PC-9 (cell line): Measurements from ENCODE around the gene TRAT1. TPM values are rescaled to one million over a fixed set of nuclear protein-coding genes. Genes with fewer than 3 reads are reported as not detected.

ENCODE experiments used
- BruUV-seq: library from RNA; stranded (reverse); fragments of 400-500 nt; replicated peaks from 2 replicates; lab custom pipeline; 2021; lab: Mats Ljungman, UMichigan
- CTCF ChIA-PET: fragments of 300-600 bp; sonication (Branson Sonifier 250); formaldehyde crosslinking; loops from one replicate; lab custom pipeline; 2022; ENCODE audit warnings: antibody characterized with exemption; lab: Charles Lee
- POLR2A ChIA-PET: fragments of 300-600 bp; sonication (Branson Sonifier 250); formaldehyde crosslinking; loops from one replicate; lab custom pipeline; 2022; ENCODE audit warnings: antibody characterized with exemption; ENCODE audit not compliant: unreplicated experiment; lab: Charles Lee
- DNase-seq, 2 experiments: peaks; one replicate each; pipeline versions ENCODE4 v3.0.0 to v3.0.0-alpha.2; 2015 to 2022; ENCODE audit warnings: mixed read lengths in 1 of 2
- H2AFZ ChIP-seq: fragments of 200-600 bp; sonication (generic); 2 replicates; pipeline ENCODE4 v1.8.1; 2017; ENCODE audit warnings: antibody characterized with exemption
- H3F3A ChIP-seq: fragments of 200-600 bp; sonication (generic); 2 replicates; pipeline ENCODE4 v1.8.1; 2017; ENCODE audit warnings: antibody characterized with exemption, mild to moderate bottlenecking, low read depth; ENCODE audit not compliant: insufficient read depth
- H3K27ac ChIP-seq: fragments of 200-600 bp; sonication (generic); 2 replicates; pipeline ENCODE4 v1.6.1; 2016; ENCODE audit warnings: mixed run types
- H3K27me3 ChIP-seq: fragments of 200-600 bp; sonication (generic); 2 replicates; pipeline ENCODE4 v1.6.1; 2016; ENCODE audit warnings: low read depth, mixed run types; ENCODE audit not compliant: insufficient read depth
- H3K36me3 ChIP-seq: fragments of 200-600 bp; sonication (generic); 2 replicates; pipeline ENCODE4 v1.6.1; 2016; ENCODE audit warnings: low read depth, mixed run types
- H3K4me1 ChIP-seq: fragments of 200-600 bp; sonication (generic); replicated peaks from 2 replicates; pipeline ENCODE4 v1.6.1; 2016; ENCODE audit warnings: mixed run types; ENCODE audit not compliant: insufficient read depth
- H3K4me2 ChIP-seq: fragments of 200-600 bp; sonication (generic); 2 replicates; pipeline ENCODE4 v1.6.1; 2017; ENCODE audit warnings: mixed run types
- H3K4me3 ChIP-seq: fragments of 200-600 bp; sonication (generic); 2 replicates; pipeline ENCODE4 v1.6.1; 2016; ENCODE audit warnings: mixed run types
- H3K79me2 ChIP-seq: fragments of 200-600 bp; sonication (generic); 2 replicates; pipeline ENCODE4 v1.6.1; 2017; ENCODE audit warnings: low read depth, mixed run types
- H3K9me2 ChIP-seq: fragments of 200-600 bp; sonication (generic); 2 replicates; pipeline ENCODE4 v1.8.1; 2017; ENCODE audit warnings: mild to moderate bottlenecking; ENCODE audit not compliant: insufficient read depth
- H3K9me3 ChIP-seq: fragments of 200-600 bp; sonication (generic); 2 replicates; pipeline ENCODE4 v1.8.1; 2016; ENCODE audit warnings: low read depth; ENCODE audit not compliant: insufficient read depth
- H4K20me1 ChIP-seq: fragments of 200-600 bp; sonication (generic); 2 replicates; pipeline ENCODE4 v1.8.1; 2017; ENCODE audit not compliant: insufficient read depth
- CTCF ChIP-seq: fragments of 200-600 bp; sonication (generic); conservative IDR thresholded peaks from 2 replicates; pipeline ENCODE4 v1.6.1; 2017; ENCODE audit warnings: mixed run types, antibody characterized with exemption, mild to moderate bottlenecking, moderate library complexity
- EZH2 ChIP-seq: fragments of 200-600 bp; sonication (generic); IDR thresholded peaks from 2 replicates; pipeline ENCODE4 v1.8.0; 2017; ENCODE audit warnings: antibody characterized with exemption, low read depth
- intact Hi-C: fragments of 100-400 bp; cut with micrococcal nuclease; formaldehyde crosslinking; loops from one replicate; pipeline ENCODE4 v1.10.0; 2022; ENCODE audit not compliant: unreplicated experiment
- total RNA-seq: library from RNA; stranded (reverse); gene quantifications from 2 replicates; pipeline ENCODE4 v1.2.3, GENCODE V29; 2021

TRAT1 gene
- total RNA-seq, 1 experiment from 2014 or later = not detected

DNA sequence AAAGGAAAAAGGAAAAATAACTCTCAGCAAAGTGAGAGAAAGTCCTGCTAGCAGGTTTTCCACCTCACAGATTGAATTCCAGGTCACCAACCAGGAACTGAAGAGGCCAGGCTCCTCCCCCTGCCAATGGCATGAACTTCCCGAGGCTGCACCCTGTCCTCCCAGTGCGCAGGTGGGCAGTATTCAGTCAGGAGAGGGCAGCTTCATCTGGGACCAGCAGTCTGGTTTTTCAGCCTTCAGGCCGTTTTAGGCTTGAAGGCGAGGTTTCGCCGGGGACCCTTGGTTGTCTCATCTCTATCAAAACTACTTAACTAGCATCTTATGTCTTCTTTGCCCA lies 41.2 kb downstream of the TRAT1 start:
- peak in 1 of 2 experiments; percentile 37 for DNase-seq
- no peak overlapping the region for H3K4me3 ChIP-seq
- TSS peak; percentile 78 for BruUV-seq
- intact Hi-C loops = no loop called here
- peak overlapping the region; percentile 56 for H3K4me2 ChIP-seq
- peaks cover 12% of the 10 kb centered on the region; the same call in 1 of the 2 replicates for H3K9me3 ChIP-seq
- no peaks in the 10 kb centered on the region for H3K9me2 ChIP-seq
- H3K27me3 ChIP-seq = no peaks in the 10 kb centered on the region
- TF ChIP-seq CTCF (no peak), EZH2 (no peak)
- ChIA-PET POLR2A (interaction anchor here (0.6 kb wide), 1 partner anchor 505 kb away, joined by 9 read pairs; no protein-coding TSS in a partner anchor), CTCF (interaction anchor here (0.6 kb wide), 1 partner anchor 201 kb away, joined by 4 read pairs; no protein-coding TSS in a partner anchor)
- H3K36me3 ChIP-seq = no peaks in the 10 kb centered on the region
- H4K20me1 ChIP-seq = no peaks in the 10 kb centered on the region
- no peaks in the 10 kb centered on the region for H3K79me2 ChIP-seq
- peak overlapping the region; percentile 54 for H3K27ac ChIP-seq
- H2AFZ ChIP-seq = peak overlapping the region; percentile 19
- H3K4me1 ChIP-seq = peaks cover 25% of the 10 kb centered on the region
- H3F3A ChIP-seq = peaks cover 20% of the 10 kb centered on the region; the same call in 1 of the 2 replicates

DNA sequence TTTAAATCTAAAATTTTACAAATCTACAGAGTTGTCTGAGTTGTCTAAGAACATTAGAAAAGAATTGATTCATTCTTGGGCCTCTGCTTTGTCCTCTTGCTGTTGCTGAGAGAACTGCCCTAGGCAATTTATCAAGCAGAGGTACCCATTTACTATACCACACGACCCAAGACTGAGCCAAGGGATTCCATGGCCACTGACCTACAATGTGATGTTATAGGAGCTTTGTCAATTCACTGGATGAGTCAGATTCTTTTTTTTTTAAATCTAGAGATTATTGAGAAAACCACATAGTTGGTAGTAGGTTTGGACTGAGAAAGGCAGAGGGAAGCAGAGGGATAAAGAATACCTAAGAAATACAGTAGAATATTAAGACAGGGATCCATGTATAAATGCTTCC lies 55.3 kb downstream of the TRAT1 start:
- intact Hi-C loops = no loop called here
- H3K27ac ChIP-seq = no peak overlapping the region
- no peaks in the 10 kb centered on the region for H3K27me3 ChIP-seq
- H3F3A ChIP-seq = no peaks in the 10 kb centered on the region
- H3K4me2 ChIP-seq = no peak overlapping the region
- no peaks in the 10 kb centered on the region for H3K9me2 ChIP-seq
- H3K4me1 ChIP-seq = no peaks in the 10 kb centered on the region
- no peaks in the 10 kb centered on the region for H3K79me2 ChIP-seq
- no TSS peak for BruUV-seq
- ChIA-PET POLR2A (interaction anchor here (0.7 kb wide), 1 partner anchor 116 kb away, joined by 6 read pairs; no protein-coding TSS in a partner anchor), CTCF (interaction anchor here (0.7 kb wide), 1 partner anchor 131 kb away, joined by 5 read pairs; no protein-coding TSS in a partner anchor)
- H3K36me3 ChIP-seq = no peaks in the 10 kb centered on the region
- no peak for DNase-seq
- TF ChIP-seq EZH2 = no peak
- no peak for TF ChIP-seq CTCF
- H2AFZ ChIP-seq = no peak overlapping the region
- H3K9me3 ChIP-seq = no peaks in the 10 kb centered on the region
- no peak overlapping the region for H3K4me3 ChIP-seq
- H4K20me1 ChIP-seq = no peaks in the 10 kb centered on the region

GRCh38 chr3:108879915-108880314 lies 57.3 kb downstream of the TRAT1 start:
- H3K4me2 ChIP-seq = no peak overlapping the region
- ChIA-PET CTCF (interaction anchor here (0.5 to 0.9 kb wide), 2 partner anchors 14 to 35 kb away, joined by 5 to 7 read pairs; no protein-coding TSS in a partner anchor), POLR2A (no interaction called here)
- H3K27ac ChIP-seq = no peak overlapping the region
- no peaks in the 10 kb centered on the region for H3K9me3 ChIP-seq
- peak; percentile 71 for TF ChIP-seq CTCF
- no peak for TF ChIP-seq EZH2
- no peaks in the 10 kb centered on the region for H4K20me1 ChIP-seq
- no peaks in the 10 kb centered on the region for H3K36me3 ChIP-seq
- no peaks in the 10 kb centered on the region for H3K27me3 ChIP-seq
- no peak overlapping the region for H2AFZ ChIP-seq
- no peaks in the 10 kb centered on the region for H3F3A ChIP-seq
- DNase-seq = peak in 1 of 2 experiments; percentile 18
- H3K4me1 ChIP-seq = no peaks in the 10 kb centered on the region
- H3K4me3 ChIP-seq = no peak overlapping the region
- intact Hi-C loops = loop anchor here (2.0 kb wide), 1 partner anchor 217 kb away; no protein-coding TSS in a partner anchor
- H3K79me2 ChIP-seq = no peaks in the 10 kb centered on the region
- no peaks in the 10 kb centered on the region for H3K9me2 ChIP-seq
- no TSS peak for BruUV-seq
